ENCODE results near the gene RETREG2.

The RETREG2 gene

GRCh38 chr2:219205981-219206327 is 27.9 kb downstream of the RETREG2 start:
- H3K4me3 ChIP-seq (ENCODE audit: low read length), result peak overlapping the region; percentile 85

GRCh38 chr2:219206328-219207133 is 28.5 kb downstream of the RETREG2 start, which contains the start of gene ZFAND2B:
Gene ZFAND2B (plus strand): TSS chr2:219206782. CDS start chr2:219206988, 206 bp downstream.
- no peaks in the 10 kb centered on the region for H3K27me3 ChIP-seq (ENCODE audit: control insufficient read depth, insufficient read depth, low read length)
- H3K4me3 ChIP-seq (ENCODE audit: low read length), result peak within 1 kb of the TSS; percentile 85
- H3K4me1 ChIP-seq (ENCODE audit: control insufficient read depth, insufficient read depth, low read length), result peaks cover 12% of the 10 kb centered on the region
- peak within 1 kb of the TSS; percentile 95 for H3K27ac ChIP-seq (ENCODE audit: low read depth, low read length)
- H3K36me3 ChIP-seq (ENCODE audit: control insufficient read depth, insufficient read depth, low read length), result peaks cover 11% of the 10 kb centered on the region
- peak within 1 kb of the TSS; percentile 98 for H3K9ac ChIP-seq (ENCODE audit: low read length)

More at GRCh38 chr2:219205981-219206327, 27.9 kb downstream of the RETREG2 start:
- Histone ChIP-seq H3K4me1 (ENCODE audit: control insufficient read depth, insufficient read depth, low read length) (peaks cover 12% of the 10 kb centered on the region), H3K36me3 (ENCODE audit: control insufficient read depth, insufficient read depth, low read length) (peaks cover 11% of the 10 kb centered on the region), H3K27me3 (ENCODE audit: control insufficient read depth, insufficient read depth, low read length) (no peaks in the 10 kb centered on the region), H3K9ac (ENCODE audit: low read length) (peak overlapping the region; percentile 98), H3K27ac (ENCODE audit: low read depth, low read length) (peak overlapping the region; percentile 90)

GRCh38 chr2:219207134-219207883 is 29.2 kb downstream of the RETREG2 start:
- peak overlapping the region; percentile 95 for H3K27ac ChIP-seq (ENCODE audit: low read depth, low read length)
- no peaks in the 10 kb centered on the region for H3K27me3 ChIP-seq (ENCODE audit: control insufficient read depth, insufficient read depth, low read length)
- peaks cover 11% of the 10 kb centered on the region for H3K36me3 ChIP-seq (ENCODE audit: control insufficient read depth, insufficient read depth, low read length)
- peaks cover 12% of the 10 kb centered on the region for H3K4me1 ChIP-seq (ENCODE audit: control insufficient read depth, insufficient read depth, low read length)
- H3K4me3 ChIP-seq (ENCODE audit: low read length), result peak overlapping the region; percentile 63
- H3K9ac ChIP-seq (ENCODE audit: low read length), result peak overlapping the region; percentile 19

GRCh38 chr2:219207884-219208740 is 30.0 kb downstream of the RETREG2 start:
- H3K36me3 ChIP-seq (ENCODE audit: control insufficient read depth, insufficient read depth, low read length), result peaks cover 11% of the 10 kb centered on the region
- H3K27me3 ChIP-seq (ENCODE audit: control insufficient read depth, insufficient read depth, low read length), result no peaks in the 10 kb centered on the region
- H3K4me1 ChIP-seq (ENCODE audit: control insufficient read depth, insufficient read depth, low read length), result peaks cover 12% of the 10 kb centered on the region
- no peak overlapping the region for H3K9ac ChIP-seq (ENCODE audit: low read length)
- no peak overlapping the region for H3K27ac ChIP-seq (ENCODE audit: low read depth, low read length)
- H3K4me3 ChIP-seq (ENCODE audit: low read length), result peak overlapping the region; percentile 63

GRCh38 chr2:219209236-219210195 is 31.4 kb downstream of the RETREG2 start:
- Histone ChIP-seq H3K9ac (ENCODE audit: low read length) (no peak overlapping the region), H3K27me3 (ENCODE audit: control insufficient read depth, insufficient read depth, low read length) (no peaks in the 10 kb centered on the region), H3K36me3 (ENCODE audit: control insufficient read depth, insufficient read depth, low read length) (peaks cover 17% of the 10 kb centered on the region), H3K27ac (ENCODE audit: low read depth, low read length) (no peak overlapping the region), H3K4me1 (ENCODE audit: control insufficient read depth, insufficient read depth, low read length) (peaks cover 12% of the 10 kb centered on the region), H3K4me3 (ENCODE audit: low read length) (no peak overlapping the region)

GRCh38 chr2:219210196-219210885 is 32.3 kb downstream of the RETREG2 start:
- H3K9ac ChIP-seq (ENCODE audit: low read length), result no peak overlapping the region
- peaks cover 21% of the 10 kb centered on the region for H3K36me3 ChIP-seq (ENCODE audit: control insufficient read depth, insufficient read depth, low read length)
- no peaks in the 10 kb centered on the region for H3K27me3 ChIP-seq (ENCODE audit: control insufficient read depth, insufficient read depth, low read length)
- H3K4me1 ChIP-seq (ENCODE audit: control insufficient read depth, insufficient read depth, low read length), result peaks cover 12% of the 10 kb centered on the region
- no peak overlapping the region for H3K27ac ChIP-seq (ENCODE audit: low read depth, low read length)
- H3K4me3 ChIP-seq (ENCODE audit: low read length), result no peak overlapping the region

GRCh38 chr2:219210886-219211362 is 32.8 kb downstream of the RETREG2 start:
- Histone ChIP-seq H3K27ac (ENCODE audit: low read depth, low read length) (no peak overlapping the region), H3K4me1 (ENCODE audit: control insufficient read depth, insufficient read depth, low read length) (peaks cover 12% of the 10 kb centered on the region), H3K9ac (ENCODE audit: low read length) (no peak overlapping the region), H3K27me3 (ENCODE audit: control insufficient read depth, insufficient read depth, low read length) (no peaks in the 10 kb centered on the region), H3K4me3 (ENCODE audit: low read length) (no peak overlapping the region), H3K36me3 (ENCODE audit: control insufficient read depth, insufficient read depth, low read length) (peaks cover 21% of the 10 kb centered on the region)

GRCh38 chr2:219213026-219213415 is 34.9 kb downstream of the RETREG2 start:
- Histone ChIP-seq H3K4me1 (ENCODE audit: control insufficient read depth, insufficient read depth, low read length) (peaks cover 3% of the 10 kb centered on the region), H3K27me3 (ENCODE audit: control insufficient read depth, insufficient read depth, low read length) (no peaks in the 10 kb centered on the region), H3K4me3 (ENCODE audit: low read length) (no peak overlapping the region), H3K36me3 (ENCODE audit: control insufficient read depth, insufficient read depth, low read length) (peaks cover 21% of the 10 kb centered on the region), H3K27ac (ENCODE audit: low read depth, low read length) (no peak overlapping the region), H3K9ac (ENCODE audit: low read length) (no peak overlapping the region)

- Histone ChIP-seq H3K27ac (ENCODE audit: low read depth, low read length) (no peak overlapping the region), H3K36me3 (ENCODE audit: control insufficient read depth, insufficient read depth, low read length) (peaks cover 17% of the 10 kb centered on the region), H3K27me3 (ENCODE audit: control insufficient read depth, insufficient read depth, low read length) (no peaks in the 10 kb centered on the region), H3K4me1 (ENCODE audit: control insufficient read depth, insufficient read depth, low read length) (peaks cover 3% of the 10 kb centered on the region), H3K9ac (ENCODE audit: low read length) (no peak overlapping the region), H3K4me3 (ENCODE audit: low read length) (no peak overlapping the region)
Observed at GRCh38 chr2:219213486-219214071, 35.5 kb downstream of the RETREG2 start.

- Histone ChIP-seq H3K27me3 (ENCODE audit: control insufficient read depth, insufficient read depth, low read length) (no peaks in the 10 kb centered on the region), H3K27ac (ENCODE audit: low read depth, low read length) (no peak overlapping the region), H3K4me3 (ENCODE audit: low read length) (no peak overlapping the region), H3K9ac (ENCODE audit: low read length) (no peak overlapping the region), H3K36me3 (ENCODE audit: control insufficient read depth, insufficient read depth, low read length) (peaks cover 12% of the 10 kb centered on the region), H3K4me1 (ENCODE audit: control insufficient read depth, insufficient read depth, low read length) (peaks cover 4% of the 10 kb centered on the region)
Observed at GRCh38 chr2:219214141-219214540, 36.1 kb downstream of the RETREG2 start.
